GM12892 (cell line): Measurements from ENCODE around the gene UPP1.

Experiments
- POLR2A ChIP-seq: IDR thresholded peaks from 2 replicates; pipeline ENCODE4 v1.6.1; 2011; ENCODE audit warnings: low read depth, low read length, control low read depth
- POLR2AphosphoS5 ChIP-seq: IDR thresholded peaks from 2 replicates; pipeline ENCODE4 v1.6.1; 2011; ENCODE audit warnings: low read depth, low read length, control low read depth
- TAF1 ChIP-seq: IDR thresholded peaks from 2 replicates; pipeline ENCODE4 v1.6.1; 2011; ENCODE audit warnings: low read depth, mild to moderate bottlenecking, control low read depth, low read length, borderline replicate concordance

DNA sequence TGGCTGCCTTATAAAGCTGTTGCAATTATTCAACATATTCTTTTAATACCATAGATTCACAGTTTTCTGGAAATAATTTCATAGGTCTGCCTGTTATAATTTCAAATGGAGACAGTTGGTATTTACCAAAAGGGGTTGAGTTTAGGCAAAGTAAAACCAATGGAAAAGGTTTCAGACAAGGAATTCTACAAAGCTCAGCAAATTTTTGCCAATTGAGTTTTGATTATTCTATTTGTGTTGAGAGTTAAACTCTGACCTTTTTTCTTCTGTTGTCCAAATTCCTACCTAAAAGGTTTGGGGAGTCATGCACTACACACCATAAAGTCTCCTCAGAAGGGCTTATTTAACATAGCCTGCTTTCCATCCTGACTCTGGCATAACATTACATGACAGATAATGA, 43.7 kb downstream of the UPP1 start:
- no peak for TF ChIP-seq POLR2AphosphoS5
- no peak for TF ChIP-seq TAF1
- TF ChIP-seq POLR2A: no peak
